Subcutaneous adipose tissue (tissue), 4 donors: Measurements from ENCODE around the gene CAPS2. TPM values are rescaled to one million over a fixed set of nuclear protein-coding genes. Genes with fewer than 3 reads are reported as not detected.

Experiments used
- CTCF ChIP-seq: fragments of 450-650 bp; IDR thresholded peaks from one replicate; pipeline ENCODE4 v1.5.1; 2016; ENCODE audit warnings: low read depth, mild to moderate bottlenecking, control low read depth, antibody characterized with exemption, moderate library complexity
- total RNA-seq, 4 donors: library from RNA; depleted of rRNA; stranded (reverse); fragments of >200 nt; gene quantifications; one replicate each; pipeline ENCODE4 v1.1.0, GENCODE V29; 2016

CAPS2 gene
- total RNA-seq, 4 donors from 2014 or later = 8.6 to 22.2 (median 14.9) TPM

DNA sequence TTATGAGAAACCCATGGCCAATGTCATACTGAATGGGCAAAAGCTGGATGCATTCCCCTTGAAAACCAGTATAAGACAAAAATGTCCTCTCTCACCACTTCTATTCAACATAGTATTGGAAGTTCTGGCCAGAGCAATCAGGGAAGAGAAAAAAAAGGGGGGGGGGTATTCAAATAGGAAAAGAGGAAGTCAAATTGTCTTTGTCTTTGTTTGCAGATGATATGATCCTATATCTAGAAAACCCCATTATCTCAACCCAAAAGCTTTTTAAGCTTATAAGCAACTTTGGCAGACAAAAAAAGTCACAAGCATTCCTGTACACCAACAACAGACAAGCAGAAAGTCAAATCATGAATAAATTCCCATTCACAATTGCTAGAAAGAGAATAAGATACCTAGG, 23.9 kb upstream of the CAPS2 start:
- no peak for TF ChIP-seq CTCF

DNA sequence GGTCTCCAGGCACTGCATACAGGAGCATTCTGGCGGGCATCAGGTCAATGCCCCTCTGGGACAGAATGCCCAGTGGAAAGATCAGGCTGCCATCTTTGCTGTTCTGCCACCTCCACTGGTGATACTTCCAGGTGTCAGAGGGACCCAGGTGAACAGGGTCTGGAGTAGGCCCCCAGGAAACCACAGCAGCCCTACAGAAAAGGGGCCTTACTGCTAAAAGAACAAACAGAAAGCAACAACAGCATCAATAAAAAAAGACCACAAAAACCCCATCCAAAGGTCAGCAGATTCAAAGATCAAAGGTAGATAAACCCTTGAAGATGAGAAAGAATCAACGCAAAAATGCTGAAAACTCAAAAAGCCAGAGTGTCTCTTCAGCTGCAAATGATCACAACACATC, 20.3 kb upstream of the CAPS2 start:
- TF ChIP-seq CTCF = no peak

DNA sequence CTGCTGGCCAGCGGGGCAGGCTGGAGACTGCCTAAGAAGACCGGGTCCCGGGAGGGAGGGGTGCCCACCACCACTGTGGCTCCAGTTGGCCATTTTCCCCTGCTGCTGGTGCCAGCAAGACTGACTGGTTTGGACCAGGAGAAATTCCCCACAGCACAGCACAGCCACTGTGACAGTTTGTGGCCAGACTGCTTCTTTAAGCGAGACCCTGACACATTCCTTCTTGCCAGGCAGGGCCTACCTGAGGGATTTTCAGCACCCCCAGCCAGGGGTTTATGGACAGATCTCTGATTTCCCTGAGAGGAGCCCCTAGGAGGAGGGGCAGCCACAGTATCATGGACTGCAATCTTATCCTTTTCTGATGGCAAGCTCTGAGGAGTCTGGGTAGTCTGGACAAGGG, 19.8 kb upstream of the CAPS2 start:
- no peak for TF ChIP-seq CTCF

DNA sequence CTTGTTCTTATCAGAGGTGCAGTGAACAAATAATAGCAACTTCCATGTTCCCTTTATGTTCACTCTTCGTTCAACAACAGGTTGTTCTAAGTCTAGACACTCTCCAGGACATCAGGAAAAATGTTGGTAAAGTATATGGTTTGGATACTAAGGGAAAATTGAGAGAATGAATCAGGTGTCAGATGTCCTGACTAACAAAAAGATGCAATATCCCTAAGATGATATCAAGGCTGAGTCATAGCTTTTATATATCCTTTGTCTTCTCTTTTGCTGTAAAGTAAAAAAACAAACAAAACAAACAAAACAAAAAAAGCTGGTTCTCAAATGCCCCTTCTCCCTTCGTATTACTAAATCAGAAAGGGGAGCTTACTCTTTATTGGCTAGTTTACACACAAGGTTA, 15.4 kb upstream of the CAPS2 start:
- TF ChIP-seq CTCF = no peak

GRCh38 chr12:75341873-75342272, 11.7 kb upstream of the CAPS2 start:
- TF ChIP-seq CTCF = no peak

- no peak for TF ChIP-seq CTCF
Measured at GRCh38 chr12:75337905-75338304, 7.8 kb upstream of the CAPS2 start.

- no peak for TF ChIP-seq CTCF
Measured at GRCh38 chr12:75334384-75335030, 4.4 kb upstream of the CAPS2 start, which contains the start of gene GLIPR1L1. Gene GLIPR1L1 (plus strand): TSS chr12:75334670. CDS start chr12:75334729, 59 bp downstream.
